Activated CD8-positive, alpha-beta memory T cell treated with anti-CD3 and anti-CD28 coated beads for 4 hours (primary cell): ENCODE measurements around the gene WASF2.
"Not testable (repeated sequence)": the region's sequence is repeated elsewhere in the genome, so short reads cannot be mapped to it uniquely, and the experiment has no call there.

Experiments used
- DNase-seq, 2 donors: peaks; one replicate each; pipeline ENCODE4 v3.0.0-alpha.2; 2020; ENCODE audit warnings: low read depth in 2 of 2

The WASF2 gene

GRCh38 chr1:27451343-27451742, 38.6 kb downstream of the WASF2 start:
- DNase-seq = no peak

GRCh38 chr1:27448982-27449381, 41.0 kb downstream of the WASF2 start:
- DNase-seq = no peak

- no peak for DNase-seq
Measured at GRCh38 chr1:27447883-27448282, 42.1 kb downstream of the WASF2 start.

GRCh38 chr1:27447399-27447798, 42.6 kb downstream of the WASF2 start:
- DNase-seq = no peak

GRCh38 chr1:27446496-27447020, 43.4 kb downstream of the WASF2 start:
- no peak for DNase-seq

- DNase-seq = no peak
Measured at GRCh38 chr1:27445177-27445936, 44.6 kb downstream of the WASF2 start.

- no peak for DNase-seq
Measured at GRCh38 chr1:27444632-27445031, 45.3 kb downstream of the WASF2 start.

- DNase-seq = no peak
Measured at GRCh38 chr1:27439150-27439549, 50.8 kb downstream of the WASF2 start.

- no peak for DNase-seq
Measured at GRCh38 chr1:27438621-27439061, 51.3 kb downstream of the WASF2 start.

- DNase-seq = no peak
Measured at GRCh38 chr1:27436204-27437159, 53.5 kb downstream of the WASF2 start.

GRCh38 chr1:27435566-27436203, 54.3 kb downstream of the WASF2 start:
- DNase-seq = no peak

- DNase-seq = no peak
Measured at GRCh38 chr1:27433706-27434105, 56.3 kb downstream of the WASF2 start.

- not testable (repeated sequence) for DNase-seq
Measured at GRCh38 chr1:27432725-27433124, 57.2 kb downstream of the WASF2 start.

- DNase-seq = no peak
Measured at GRCh38 chr1:27431601-27431940, 58.4 kb downstream of the WASF2 start.

GRCh38 chr1:27430903-27431600, 58.9 kb downstream of the WASF2 start:
- DNase-seq = no peak

GRCh38 chr1:27429029-27429425, 60.9 kb downstream of the WASF2 start:
- DNase-seq = no peak

- no peak for DNase-seq
Measured at GRCh38 chr1:27428316-27429028, 61.5 kb downstream of the WASF2 start.

GRCh38 chr1:27427816-27428315, 62.1 kb downstream of the WASF2 start:
- DNase-seq = no peak

- no peak for DNase-seq
Measured at GRCh38 chr1:27427329-27427728, 62.6 kb downstream of the WASF2 start.

GRCh38 chr1:27423709-27424108, 66.3 kb downstream of the WASF2 start:
- DNase-seq = no peak
